Ecto neural progenitor cell (in vitro differentiated cells): ENCODE results near the gene FNDC3B.

ENCODE experiments used
- DNase-seq: peaks from one replicate; pipeline ENCODE4 v3.0.0-alpha.2; 2018; ENCODE audit warnings: low spot score

The FNDC3B gene

DNA sequence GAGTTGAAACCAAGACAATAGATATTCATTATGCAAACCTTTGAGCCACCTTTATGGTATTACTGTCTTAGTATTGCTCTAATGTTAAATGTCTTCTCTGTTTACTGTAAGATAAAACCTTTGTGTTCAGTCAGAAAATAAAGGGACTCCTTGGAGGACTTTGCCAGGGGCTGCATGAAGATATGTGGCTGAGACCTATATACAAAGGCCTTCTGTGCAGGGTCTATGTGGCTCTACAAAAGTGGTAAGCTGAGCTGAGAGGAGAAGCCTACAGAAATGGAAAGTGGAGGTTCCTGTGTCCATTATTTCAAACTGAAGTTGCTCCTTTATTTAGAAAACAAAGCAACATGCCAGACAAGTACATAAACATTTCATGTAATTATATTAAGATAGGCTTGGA lies 131.5 kb downstream of the FNDC3B start:
- no peak for DNase-seq

GRCh38 chr3:172171396-172172075 lies 132.2 kb downstream of the FNDC3B start:
- DNase-seq, result no peak

- no peak for DNase-seq
These were observed 134.2 kb downstream of the FNDC3B start for GRCh38 chr3:172173316-172174254.

- no peak for DNase-seq
These were observed 135.3 kb downstream of the FNDC3B start for GRCh38 chr3:172174513-172175253.

DNA sequence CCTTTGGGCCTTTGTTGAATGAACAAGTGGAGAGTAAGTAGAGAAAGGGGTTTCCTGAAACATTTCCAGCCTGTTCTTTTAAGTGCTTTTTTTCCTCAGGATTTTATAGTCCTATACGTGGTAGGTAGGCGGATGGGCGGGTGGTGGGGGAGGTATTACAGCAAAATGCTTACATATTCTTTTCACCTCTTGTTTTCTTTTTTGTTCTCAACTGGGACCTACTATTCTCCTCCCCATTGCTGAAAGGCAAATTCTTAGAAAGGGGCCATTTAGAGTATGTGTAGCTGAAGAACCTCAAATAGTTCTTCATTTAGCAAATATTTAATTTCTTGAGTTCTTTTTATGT lies 135.8 kb downstream of the FNDC3B start:
- DNase-seq, result no peak

DNA sequence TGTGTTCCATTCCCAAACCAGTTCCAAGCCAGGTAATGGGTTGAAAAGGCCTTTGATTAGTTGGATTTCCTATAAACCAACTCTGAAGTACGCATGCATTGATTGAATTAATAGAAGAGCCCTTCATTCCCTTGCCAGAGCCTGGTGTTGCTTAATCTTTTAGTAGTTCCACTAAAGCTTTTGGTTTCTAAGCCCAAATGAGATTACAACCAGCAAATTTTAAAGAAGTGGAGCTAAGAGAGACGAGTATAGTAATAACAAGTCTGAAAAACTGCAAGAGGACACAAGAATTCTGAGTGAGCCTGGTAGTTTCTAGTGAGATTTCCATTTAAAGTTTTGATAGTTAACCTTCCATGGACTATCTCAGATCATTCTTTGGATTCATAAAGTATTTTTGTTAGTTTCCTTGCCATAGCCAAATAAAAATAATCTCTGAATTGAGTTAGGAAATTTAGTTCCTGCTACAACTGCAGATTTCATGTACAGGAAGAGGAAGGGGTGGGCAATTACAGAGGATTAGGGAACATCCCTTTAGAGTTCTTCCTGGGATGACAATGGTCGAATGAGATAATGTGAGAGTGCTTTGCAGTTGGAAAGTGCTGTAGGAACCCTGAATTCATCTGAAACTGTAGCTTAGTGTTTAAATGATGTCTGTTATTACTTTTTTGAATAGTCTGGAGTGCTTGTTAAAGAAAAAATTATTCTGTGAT lies 136.8 kb downstream of the FNDC3B start:
- no peak for DNase-seq

DNA sequence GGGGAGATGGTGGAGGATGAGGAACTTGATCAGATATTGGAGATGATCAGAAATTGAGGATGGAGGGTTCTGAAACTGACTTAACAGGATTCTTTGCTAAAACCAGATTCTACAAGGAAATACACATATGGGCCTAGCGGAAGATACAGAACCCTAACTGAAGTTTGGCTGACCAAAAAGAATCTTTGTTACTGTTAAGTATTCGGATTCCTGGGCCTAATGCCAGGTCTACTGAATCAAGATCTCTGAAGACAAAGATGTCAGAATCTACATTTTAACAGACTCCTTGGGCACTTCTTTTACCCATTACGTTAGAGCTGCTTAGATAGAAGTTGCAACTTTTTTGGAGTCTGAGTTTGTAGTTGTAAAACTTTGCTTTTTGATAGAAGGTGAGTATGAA lies 137.7 kb downstream of the FNDC3B start:
- no peak for DNase-seq

DNA sequence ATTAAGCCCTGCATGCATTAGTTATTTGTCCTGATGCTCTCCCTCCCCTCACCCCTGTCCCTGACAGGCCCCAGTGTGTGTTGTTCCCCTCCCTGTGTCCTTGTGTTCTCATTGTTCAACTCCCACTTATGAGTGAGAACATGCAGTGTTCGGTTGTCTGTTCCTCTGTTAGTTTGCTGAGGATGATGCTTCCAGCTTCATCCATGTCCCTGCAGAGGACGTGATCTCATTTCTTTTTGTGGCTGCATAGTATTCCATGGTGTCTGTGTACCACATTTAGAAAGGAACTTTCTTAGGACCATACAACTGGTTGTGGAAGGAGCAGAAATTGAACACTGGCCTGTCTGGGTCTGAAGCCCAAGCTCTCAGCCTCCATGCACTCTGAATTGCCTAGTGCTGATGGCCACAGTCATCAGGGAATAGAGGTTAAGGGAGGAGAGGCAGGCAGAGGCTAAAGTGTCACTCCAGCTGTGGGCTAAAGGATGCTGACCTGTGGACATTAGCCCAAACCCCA lies 138.5 kb downstream of the FNDC3B start:
- DNase-seq, result no peak

GRCh38 chr3:172179680-172180399 lies 140.5 kb downstream of the FNDC3B start:
- no peak for DNase-seq

GRCh38 chr3:172180473-172180872 lies 141.1 kb downstream of the FNDC3B start:
- DNase-seq, result no peak

GRCh38 chr3:172181932-172182586 lies 142.7 kb downstream of the FNDC3B start:
- no peak for DNase-seq

GRCh38 chr3:172182797-172183196 lies 143.4 kb downstream of the FNDC3B start:
- DNase-seq, result no peak

- DNase-seq, result no peak
These were observed 144.9 kb downstream of the FNDC3B start for GRCh38 chr3:172184106-172184822.

- DNase-seq, result no peak
These were observed 146.5 kb downstream of the FNDC3B start for GRCh38 chr3:172185907-172186306.

- DNase-seq, result no peak
These were observed 147.2 kb downstream of the FNDC3B start for GRCh38 chr3:172186607-172187006.

DNA sequence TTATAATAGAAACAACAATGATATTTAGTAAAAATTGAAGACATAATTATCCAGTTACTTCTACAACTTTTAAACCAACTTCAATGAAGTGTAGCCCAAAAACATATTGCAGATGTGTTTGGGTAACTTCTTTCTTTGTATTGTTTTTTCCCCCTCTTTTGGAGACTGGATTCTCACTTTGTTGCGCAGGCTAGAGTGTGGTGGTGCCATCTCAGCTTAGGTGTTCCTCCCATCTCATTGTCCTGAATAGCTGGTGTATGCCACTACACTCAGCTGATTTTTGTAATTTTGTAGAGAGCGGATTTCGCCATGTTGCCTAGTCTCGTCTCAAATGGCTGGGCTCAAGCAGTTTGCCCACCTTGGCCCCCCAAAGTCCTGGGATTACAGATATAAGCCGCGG lies 148.1 kb downstream of the FNDC3B start:
- no peak for DNase-seq

DNA sequence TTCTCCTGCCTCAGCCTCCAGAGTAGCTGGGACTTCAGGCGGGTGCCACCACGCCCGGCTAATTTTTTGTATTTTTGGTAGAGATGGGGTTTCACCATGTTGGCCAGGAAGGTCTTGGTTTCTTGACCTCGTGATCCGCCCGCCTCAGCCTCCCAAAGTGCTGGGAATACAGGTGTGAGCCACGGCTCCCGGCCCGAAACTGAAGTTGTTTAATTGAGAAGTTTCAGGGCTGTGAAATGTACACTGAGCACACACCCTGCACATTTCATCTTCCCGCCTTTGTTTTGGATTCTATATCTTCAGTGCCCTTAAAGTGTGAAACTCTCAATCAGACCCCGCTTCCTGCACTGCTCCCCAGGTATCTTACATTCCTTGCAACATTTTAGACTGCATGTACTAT lies 149.1 kb downstream of the FNDC3B start:
- DNase-seq, result no peak

DNA sequence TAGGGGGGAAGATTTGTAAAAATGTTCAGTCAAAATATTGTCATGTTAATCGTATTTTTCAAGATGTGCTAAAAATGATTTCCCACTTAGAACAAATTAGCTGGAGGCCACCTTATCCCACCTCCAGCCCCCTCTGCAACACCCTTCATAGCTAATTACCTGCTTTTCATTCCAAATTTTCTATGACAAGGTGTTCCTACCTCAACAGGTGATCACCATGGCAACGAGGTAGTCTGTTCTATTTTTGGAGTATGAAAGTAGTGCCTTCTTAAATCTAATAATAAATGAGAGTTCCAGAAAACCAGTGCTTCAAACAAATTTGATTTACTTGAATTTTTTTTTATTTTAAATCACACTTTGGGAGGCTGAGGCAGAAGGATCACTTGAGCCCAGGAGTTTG lies 149.8 kb downstream of the FNDC3B start:
- DNase-seq, result no peak

- DNase-seq, result no peak
These were observed 150.7 kb downstream of the FNDC3B start for GRCh38 chr3:172189987-172190603.

DNA sequence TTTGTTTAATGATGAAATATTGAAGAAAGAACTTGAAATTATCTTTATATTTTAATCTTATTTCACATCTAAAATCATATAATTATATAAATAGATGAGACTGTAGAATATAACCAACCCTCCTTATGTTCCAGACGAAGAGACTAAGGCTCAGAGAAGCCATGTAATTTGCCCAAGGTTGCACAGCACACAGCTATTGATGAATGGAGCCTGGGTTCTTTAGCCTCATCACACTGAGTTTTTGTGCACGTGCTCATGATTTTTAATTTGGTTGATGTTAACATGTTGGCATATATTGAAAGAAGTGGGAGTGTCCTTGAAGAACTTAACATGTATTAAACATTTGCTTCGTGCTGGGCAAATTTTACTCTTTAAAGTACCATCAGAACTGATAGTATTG lies 151.6 kb downstream of the FNDC3B start:
- DNase-seq, result no peak
